Amygdala (tissue), 56 donors: ENCODE data around the gene PKDCC.
"Not testable (repeated sequence)": the region's sequence is repeated elsewhere in the genome, so short reads cannot be mapped to it uniquely, and the experiment has no call there.

Experiments
- DNase-seq, 56 donors: peaks; one replicate each; lab custom pipeline; 2025; lab: John Stamatoyannopoulos, UW

PKDCC gene

GRCh38 chr2:42060718-42061619 is 13.1 kb downstream of the PKDCC start:
- DNase-seq = peak in 7 of 56 donors; percentile 12 to 38 (median 24)

- DNase-seq = no peak
Observed at GRCh38 chr2:42061839-42062238, 14.0 kb downstream of the PKDCC start.

- DNase-seq = no peak
Observed at GRCh38 chr2:42063431-42064171, 15.8 kb downstream of the PKDCC start.

DNA sequence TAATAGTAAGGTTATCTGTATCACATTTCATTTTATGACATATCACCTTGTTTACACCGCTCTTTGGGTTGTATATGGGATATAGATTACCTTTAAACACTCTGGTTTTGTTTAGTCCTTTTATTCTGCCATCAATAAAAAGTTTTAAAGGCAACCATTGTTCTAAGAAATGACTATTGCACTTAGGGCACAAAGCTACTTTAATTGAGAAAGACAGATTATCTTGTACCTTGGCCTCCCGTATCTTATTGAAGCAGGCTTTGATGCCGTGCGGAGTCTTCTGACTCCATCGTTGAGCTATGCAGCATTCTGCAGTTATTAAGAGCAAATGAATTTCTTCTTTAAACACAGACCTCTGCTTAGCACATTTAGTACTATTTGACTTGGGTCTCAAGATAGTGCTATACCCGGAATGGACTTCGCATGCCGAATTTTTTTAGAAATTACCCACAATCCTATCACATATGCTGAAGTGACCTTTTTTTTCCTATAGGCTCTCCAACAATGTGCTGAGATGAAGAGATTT is 16.7 kb downstream of the PKDCC start:
- no peak for DNase-seq

- not testable (repeated sequence) for DNase-seq
Observed at GRCh38 chr2:42065753-42066152, 17.9 kb downstream of the PKDCC start.

GRCh38 chr2:42067001-42067400 is 19.2 kb downstream of the PKDCC start:
- not testable (repeated sequence) for DNase-seq

DNA sequence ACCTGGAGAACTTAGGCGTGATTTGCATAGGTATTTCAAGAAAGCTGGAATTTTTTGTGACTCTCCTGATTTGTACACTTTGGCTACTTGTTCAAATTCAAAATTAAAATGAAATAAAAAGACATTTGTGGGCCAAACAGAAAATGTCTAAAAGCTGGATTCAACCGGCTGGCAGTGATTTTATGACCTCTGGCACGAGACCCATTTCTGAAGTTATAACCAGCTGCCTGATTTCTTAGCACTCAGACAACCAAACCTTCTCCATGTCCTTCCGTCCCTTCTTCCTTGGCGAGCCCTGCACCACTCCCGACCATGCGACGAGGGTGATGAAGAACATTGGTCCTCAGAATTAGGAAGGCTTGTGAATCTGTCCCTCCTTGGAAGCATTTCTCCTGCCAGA is 19.7 kb downstream of the PKDCC start:
- no peak for DNase-seq

- no peak for DNase-seq
Observed at GRCh38 chr2:42068571-42069178, 20.9 kb downstream of the PKDCC start.

DNA sequence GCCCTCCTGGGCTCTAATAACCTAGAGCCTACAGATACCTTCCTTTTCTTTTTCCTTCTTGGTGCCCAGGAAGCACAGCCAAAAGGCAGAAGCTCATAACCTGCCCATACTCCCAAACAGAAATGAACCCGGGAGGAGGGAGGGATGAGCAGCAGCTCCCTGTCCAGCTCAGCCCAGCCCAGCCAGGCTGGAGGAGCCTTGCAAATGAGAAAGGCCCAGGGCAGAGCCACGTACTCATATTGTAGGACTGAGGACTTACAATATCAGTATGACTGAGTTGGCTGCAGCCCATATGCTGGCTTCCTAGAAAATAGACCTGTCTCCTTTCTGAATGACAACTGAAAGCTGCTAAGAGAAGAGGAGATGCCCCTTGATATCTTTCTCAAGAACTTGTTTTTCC is 21.7 kb downstream of the PKDCC start:
- no peak for DNase-seq

GRCh38 chr2:42071791-42072190 is 24.0 kb downstream of the PKDCC start:
- no peak for DNase-seq

DNA sequence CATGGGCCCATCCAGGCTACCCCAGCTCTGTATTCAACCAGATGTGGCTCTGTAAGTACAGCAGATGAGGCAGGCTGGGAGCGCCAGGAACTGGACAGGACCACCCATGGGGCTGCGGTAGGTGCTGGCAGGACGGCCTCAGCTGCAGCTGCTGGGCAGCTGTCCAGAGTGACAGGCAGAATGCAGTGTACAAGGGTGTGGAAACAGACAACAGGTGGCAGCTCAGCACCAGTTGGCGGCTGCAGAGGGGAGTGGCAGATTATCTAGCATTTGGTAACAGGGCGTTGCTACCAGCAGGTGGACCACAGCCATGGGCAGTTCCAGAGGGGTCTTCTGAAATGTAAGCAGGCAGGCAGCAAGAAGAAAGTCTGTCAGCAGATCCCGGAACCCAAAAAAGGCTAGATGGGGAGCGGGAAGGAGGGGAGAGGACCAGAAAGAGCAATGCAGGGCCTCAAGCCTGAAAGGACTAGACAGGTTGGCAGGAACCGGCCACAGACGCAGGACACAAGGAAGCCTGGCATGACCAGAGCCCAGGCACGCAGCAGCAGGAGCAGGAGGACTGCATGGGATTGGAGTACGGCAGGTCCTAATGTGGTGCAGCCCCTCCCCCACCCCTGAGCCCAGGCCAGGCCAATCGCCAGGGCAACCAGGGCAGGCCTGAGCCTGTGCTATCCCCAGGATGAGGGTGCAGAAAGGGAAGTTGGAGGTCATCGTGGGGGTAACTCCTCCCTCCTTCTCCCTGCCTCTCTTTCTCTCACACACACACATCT is 24.7 kb downstream of the PKDCC start:
- DNase-seq = no peak

DNA sequence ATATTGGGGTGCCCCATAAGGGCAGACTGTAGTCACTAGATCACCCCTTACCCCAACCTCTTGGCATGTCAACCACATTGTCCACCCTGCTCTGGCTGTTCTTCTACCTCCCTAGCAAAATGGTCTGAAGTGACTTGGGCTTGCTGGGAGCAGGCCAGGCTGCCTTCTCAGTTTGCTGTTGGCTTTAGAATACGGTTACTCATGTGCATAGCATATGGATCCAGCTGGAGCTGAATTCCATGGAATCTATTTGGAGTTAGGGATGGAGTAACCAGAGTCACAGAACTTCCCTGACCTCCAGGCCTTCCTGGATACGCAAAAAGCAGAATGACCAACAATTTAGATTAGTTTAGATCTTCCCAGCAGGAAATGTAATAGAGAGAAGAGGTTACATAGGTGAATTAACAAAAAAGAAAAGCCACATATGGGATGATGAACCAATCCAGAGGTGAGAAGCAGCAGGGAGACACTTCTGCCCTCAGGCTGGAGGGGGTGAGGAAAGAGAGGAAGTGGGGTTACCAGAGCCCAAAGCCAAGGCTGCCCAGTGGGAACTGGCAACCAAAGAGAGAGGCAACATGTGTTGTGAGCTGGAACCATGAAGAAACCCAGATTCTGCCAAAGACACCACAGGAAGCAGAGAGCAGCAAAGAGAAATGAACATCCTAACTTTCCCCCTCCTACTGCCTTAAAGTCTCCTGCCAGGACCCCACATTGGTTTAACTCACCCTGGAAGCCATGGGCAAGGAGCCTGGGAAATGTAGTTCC is 26.1 kb downstream of the PKDCC start:
- no peak for DNase-seq

DNA sequence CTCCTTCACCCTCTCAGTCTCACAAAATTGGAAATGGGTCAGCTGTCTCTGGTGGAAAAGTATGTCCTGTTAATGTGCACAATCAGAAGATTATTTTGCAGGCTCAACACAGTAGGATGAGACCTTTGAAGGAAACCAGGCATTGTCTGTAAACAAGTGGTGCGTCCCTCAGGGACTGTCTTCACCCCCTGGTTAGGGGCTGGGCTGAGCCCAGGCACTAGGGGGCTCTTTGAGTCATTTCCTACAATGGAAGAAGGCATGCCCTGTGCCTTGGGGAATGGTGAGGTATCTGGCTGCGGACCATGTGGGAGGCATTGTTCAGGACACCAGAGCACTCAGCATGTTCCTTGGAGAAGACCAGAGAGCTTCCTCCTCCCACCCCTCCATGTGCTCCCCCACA is 26.8 kb downstream of the PKDCC start:
- no peak for DNase-seq

GRCh38 chr2:42076357-42077225 is 28.8 kb downstream of the PKDCC start:
- DNase-seq = no peak

DNA sequence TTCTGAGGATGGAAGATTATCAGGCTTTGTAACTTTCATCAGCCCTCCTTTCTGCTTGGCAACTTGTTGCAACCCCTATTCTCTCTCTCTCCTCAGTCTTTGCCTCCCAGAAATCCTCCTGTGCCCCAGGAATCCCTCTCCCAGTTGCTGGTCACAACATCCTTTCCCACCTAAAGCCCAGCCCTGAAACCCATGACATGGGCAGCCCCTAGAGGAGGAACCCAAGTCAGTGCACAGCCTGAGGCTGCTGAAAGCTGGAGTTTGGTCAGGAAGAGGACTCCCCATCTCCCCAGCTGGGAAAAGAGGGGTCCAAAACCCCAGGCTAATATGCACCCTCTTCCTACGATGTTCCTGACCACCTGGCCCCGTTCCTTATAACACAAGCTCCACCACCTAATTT is 29.5 kb downstream of the PKDCC start:
- DNase-seq = no peak

DNA sequence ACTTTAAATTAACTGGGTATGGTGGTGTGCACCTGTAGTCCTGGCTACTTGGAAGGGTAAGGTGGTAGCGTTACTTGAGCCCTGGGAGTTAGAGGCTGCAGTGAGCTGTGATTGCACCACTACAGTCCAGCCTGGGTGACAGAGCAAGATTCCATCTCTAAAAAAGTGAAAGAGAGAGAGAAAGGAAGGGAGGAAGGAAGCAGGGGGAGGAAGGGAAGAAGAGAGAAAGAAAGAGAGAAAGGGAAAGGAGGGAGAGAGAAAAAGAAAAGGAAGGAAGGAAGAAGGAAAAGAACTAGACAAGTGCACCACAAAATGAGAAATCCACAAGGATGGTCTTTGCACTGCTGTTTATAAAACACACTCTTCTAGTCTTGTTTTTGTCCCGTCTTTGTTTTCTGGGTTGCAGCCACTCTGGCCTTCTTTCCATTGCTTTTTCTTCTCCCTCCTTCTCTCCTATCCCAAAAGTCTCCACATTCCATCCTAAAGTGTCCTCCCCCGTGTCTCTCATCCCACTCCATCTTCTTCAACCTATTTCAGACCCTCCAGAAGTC is 32.0 kb downstream of the PKDCC start:
- DNase-seq = no peak

GRCh38 chr2:42081151-42081550 is 33.3 kb downstream of the PKDCC start:
- not testable (repeated sequence) for DNase-seq

GRCh38 chr2:42082016-42082415 is 34.2 kb downstream of the PKDCC start:
- no peak for DNase-seq
